HCT116 (cell line): ENCODE data around the gene RBMY1A1.
"Not testable (repeated sequence)": the region's sequence is repeated elsewhere in the genome, so short reads cannot be mapped to it uniquely, and the experiment has no call there.

Experiments used
- EZH2phosphoT487 ChIP-seq: fragments of 200-600 bp; IDR thresholded peaks from 2 replicates; pipeline ENCODE4 v1.6.1; 2018; ENCODE audit warnings: antibody characterized with exemption, borderline replicate concordance
- POLR2A ChIP-seq: IDR thresholded peaks from 2 replicates; pipeline ENCODE4 v1.7.0; 2011; ENCODE audit warnings: borderline replicate concordance; ENCODE audit not compliant: insufficient read depth, insufficient read length; ENCODE audit errors: extremely low read depth
- TF ChIP-seq, protein P1 (sequence below), 3 experiments: fragments of 200-600 bp in 1 of 3; sonication (generic) in 1 of 3; IDR thresholded peaks in 2 of 3; conservative IDR thresholded peaks in 1 of 3; 2 replicates each; pipeline ENCODE4 v1.5.1; 2012 to 2017; ENCODE audit warnings: low read depth in 2 of 3, low read length in 2 of 3, antibody characterized with exemption in 1 of 3, borderline replicate concordance in 1 of 3, control low read depth in 1 of 3, mild to moderate bottlenecking in 1 of 3, mixed read lengths in 1 of 3, mixed run types in 1 of 3, moderate library complexity in 1 of 3; ENCODE audit not compliant: insufficient read depth in 1 of 3
- TF ChIP-seq, protein P2 (sequence below): IDR thresholded peaks from 2 replicates; pipeline ENCODE4 v1.6.1; 2012

DNA sequence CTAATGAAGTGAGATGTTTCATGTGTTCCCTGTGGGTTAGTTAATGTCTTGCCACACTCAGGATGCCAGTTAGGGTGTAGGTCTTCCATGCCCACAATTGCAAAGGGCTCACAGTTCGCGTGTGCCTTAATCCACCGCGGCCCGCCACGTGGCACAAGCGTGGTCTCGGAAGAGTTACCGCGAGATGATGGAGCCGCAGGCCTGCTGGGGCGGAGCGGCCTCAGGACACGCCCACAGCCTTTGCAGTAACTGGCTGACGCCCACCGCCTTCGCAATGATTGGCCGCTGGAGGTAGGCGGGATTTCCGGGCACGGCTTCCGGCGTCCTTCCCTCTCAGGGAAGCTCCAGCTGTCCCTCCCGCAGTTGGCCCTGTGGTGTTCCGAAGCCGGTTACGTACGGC is 23.6 kb upstream of the RBMY1A1 start, which contains the start of gene RBMY1B:
- not testable (repeated sequence) for TF ChIP-seq EZH2phosphoT487, POLR2A
- TF ChIP-seq, protein P1, sequence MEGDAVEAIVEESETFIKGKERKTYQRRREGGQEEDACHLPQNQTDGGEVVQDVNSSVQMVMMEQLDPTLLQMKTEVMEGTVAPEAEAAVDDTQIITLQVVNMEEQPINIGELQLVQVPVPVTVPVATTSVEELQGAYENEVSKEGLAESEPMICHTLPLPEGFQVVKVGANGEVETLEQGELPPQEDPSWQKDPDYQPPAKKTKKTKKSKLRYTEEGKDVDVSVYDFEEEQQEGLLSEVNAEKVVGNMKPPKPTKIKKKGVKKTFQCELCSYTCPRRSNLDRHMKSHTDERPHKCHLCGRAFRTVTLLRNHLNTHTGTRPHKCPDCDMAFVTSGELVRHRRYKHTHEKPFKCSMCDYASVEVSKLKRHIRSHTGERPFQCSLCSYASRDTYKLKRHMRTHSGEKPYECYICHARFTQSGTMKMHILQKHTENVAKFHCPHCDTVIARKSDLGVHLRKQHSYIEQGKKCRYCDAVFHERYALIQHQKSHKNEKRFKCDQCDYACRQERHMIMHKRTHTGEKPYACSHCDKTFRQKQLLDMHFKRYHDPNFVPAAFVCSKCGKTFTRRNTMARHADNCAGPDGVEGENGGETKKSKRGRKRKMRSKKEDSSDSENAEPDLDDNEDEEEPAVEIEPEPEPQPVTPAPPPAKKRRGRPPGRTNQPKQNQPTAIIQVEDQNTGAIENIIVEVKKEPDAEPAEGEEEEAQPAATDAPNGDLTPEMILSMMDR (IDR thresholded peaks at IDR 0.05 in 2 of 3, conservative IDR thresholded peaks at IDR 0.05 in 1 of 3; ENCODE audit: borderline replicate concordance in 1 of 3, insufficient read depth in 1 of 3, low read depth in 2 of 3, low read length in 2 of 3): not testable (repeated sequence)
- TF ChIP-seq, protein P2, sequence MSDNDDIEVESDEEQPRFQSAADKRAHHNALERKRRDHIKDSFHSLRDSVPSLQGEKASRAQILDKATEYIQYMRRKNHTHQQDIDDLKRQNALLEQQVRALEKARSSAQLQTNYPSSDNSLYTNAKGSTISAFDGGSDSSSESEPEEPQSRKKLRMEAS: not testable (repeated sequence)
